Neural progenitor cell (in vitro differentiated cells): ENCODE measurements around the gene IFT52. TPM values are rescaled to one million over a fixed set of nuclear protein-coding genes. Genes with fewer than 3 reads are reported as not detected.

Source experiments
- DNase-seq: peaks from one replicate; pipeline ENCODE4 v3.0.0-alpha.2; 2016; ENCODE audit warnings: low spot score
- H2AFZ ChIP-seq: fragments of 200-600 bp; sonication (generic); replicated peaks from 2 replicates; pipeline ENCODE4 v1.6.1; 2016; ENCODE audit warnings: antibody characterized with exemption
- H3F3A ChIP-seq: fragments of 200-600 bp; sonication (generic); 2 replicates; pipeline ENCODE4 v1.6.1; 2016; ENCODE audit warnings: antibody characterized with exemption, low read depth
- H3K27ac ChIP-seq: fragments of 200-600 bp; sonication (generic); 2 replicates; pipeline ENCODE4 v1.5.1; 2016; ENCODE audit warnings: mild to moderate bottlenecking
- H3K27me3 ChIP-seq: fragments of 200-600 bp; sonication (generic); 2 replicates; pipeline ENCODE4 v1.6.1; 2016; ENCODE audit warnings: mild to moderate bottlenecking, moderate library complexity
- H3K36me3 ChIP-seq: fragments of 200-600 bp; sonication (generic); 2 replicates; pipeline ENCODE4 v1.5.1; 2016
- H3K4me1 ChIP-seq: fragments of 200-600 bp; sonication (generic); 2 replicates; pipeline ENCODE4 v1.6.1; 2016; ENCODE audit warnings: mixed run types
- H3K4me2 ChIP-seq: fragments of 200-600 bp; sonication (generic); 2 replicates; pipeline ENCODE4 v1.6.1; 2016
- H3K4me3 ChIP-seq: fragments of 200-600 bp; sonication (generic); 2 replicates; pipeline ENCODE4 v1.5.1; 2016
- H3K79me2 ChIP-seq: fragments of 200-600 bp; sonication (generic); 2 replicates; pipeline ENCODE4 v1.6.1; 2016; ENCODE audit warnings: low read depth
- H3K9ac ChIP-seq: fragments of 200-600 bp; sonication (generic); 2 replicates; pipeline ENCODE4 v1.6.1; 2016
- H3K9me3 ChIP-seq: fragments of 200-600 bp; sonication (generic); 2 replicates; pipeline ENCODE4 v1.5.1; 2016; ENCODE audit warnings: low read depth
- H4K20me1 ChIP-seq: fragments of 200-600 bp; sonication (generic); 2 replicates; pipeline ENCODE4 v1.6.1; 2016; ENCODE audit warnings: low read depth
- H3K27ac Mint-ChIP-seq: 3 replicates; pipeline ENCODE4 v1.8.0; 2021; ENCODE audit warnings: mixed read lengths
- H3K27me3 Mint-ChIP-seq: 2 replicates; pipeline ENCODE4 v1.8.0; 2022; ENCODE audit warnings: low read depth, mild to moderate bottlenecking, inconsistent platforms, moderate library complexity, mixed read lengths; ENCODE audit not compliant: insufficient read depth
- H3K36me3 Mint-ChIP-seq: 3 replicates; pipeline ENCODE4 v1.8.0; 2021; ENCODE audit warnings: mixed read lengths
- H3K4me1 Mint-ChIP-seq: 3 replicates; pipeline ENCODE4 v1.8.0; 2021; ENCODE audit warnings: mixed read lengths
- H3K4me3 Mint-ChIP-seq: 3 replicates; pipeline ENCODE4 v1.8.0; 2021; ENCODE audit warnings: mild to moderate bottlenecking, moderate library complexity, mixed read lengths
- H3K9me3 Mint-ChIP-seq: 3 replicates; pipeline ENCODE4 v1.8.0; 2020; ENCODE audit warnings: mixed read lengths
- EZH2 ChIP-seq: fragments of 200-600 bp; sonication (generic); IDR thresholded peaks from 2 replicates; pipeline ENCODE4 v1.6.1; 2017; ENCODE audit warnings: antibody characterized with exemption, mild to moderate bottlenecking, moderate library complexity
- EZH2phosphoT487 ChIP-seq: fragments of 200-600 bp; sonication (generic); IDR thresholded peaks from 2 replicates; pipeline ENCODE4 v1.6.1; 2017; ENCODE audit warnings: antibody characterized with exemption
- total RNA-seq: library from RNA; depleted of rRNA; stranded (reverse); fragments of >200 nt; gene quantifications from 2 replicates; pipeline ENCODE4 v1.2.3, GENCODE V29; 2015; ENCODE audit warnings: low replicate concordance
- TF ChIP-seq, protein P1 (sequence below): fragments of 200-600 bp; sonication (generic); IDR thresholded peaks from 2 replicates; pipeline ENCODE4 v1.5.1; 2017; ENCODE audit warnings: antibody characterized with exemption, mild to moderate bottlenecking

The IFT52 gene
- total RNA-seq, 1 donor from 2014 or later = 87.9 TPM

DNA sequence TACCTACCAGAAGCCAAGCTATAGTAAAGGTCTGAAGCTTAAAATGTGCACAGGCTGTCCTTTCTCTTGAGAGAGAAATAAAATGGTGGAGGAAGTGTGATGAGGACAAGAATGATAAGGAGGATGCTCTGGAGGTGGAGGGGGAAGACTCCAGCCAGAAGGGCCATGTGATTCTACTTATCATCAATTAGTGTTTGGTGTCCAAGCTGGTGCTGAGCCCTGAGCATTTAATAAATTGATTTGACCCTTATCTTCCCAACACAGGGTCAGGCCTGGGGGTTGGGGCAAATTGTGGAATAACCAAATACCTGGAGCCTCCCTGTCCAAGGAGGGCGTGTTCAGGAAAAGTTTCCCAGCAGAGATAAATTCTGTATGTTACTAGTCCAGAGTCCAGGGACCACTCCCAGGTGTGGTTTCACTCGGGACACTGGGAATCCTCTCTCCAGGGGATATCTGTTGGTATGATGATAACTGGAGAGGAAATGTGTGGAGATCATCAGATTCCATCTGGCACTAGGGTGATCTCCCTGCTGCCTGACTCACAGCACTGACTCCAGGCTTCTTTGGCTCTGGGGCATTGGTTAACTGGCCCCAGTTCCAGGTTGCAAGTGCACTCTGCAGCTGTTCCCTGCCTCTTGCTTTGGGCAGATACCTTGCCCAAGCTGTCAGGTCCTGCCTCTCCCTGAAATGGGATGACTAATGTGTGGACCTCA is 72.4 kb downstream of the IFT52 start:
- no peak for DNase-seq
- Mint-ChIP-seq H3K36me3 (no peaks in the 10 kb centered on the region), H3K4me1 (no peaks in the 10 kb centered on the region), H3K27me3 (peaks cover 2% of the 10 kb centered on the region), H3K27ac (no peak overlapping the region), H3K9me3 (no peaks in the 10 kb centered on the region), H3K4me3 (no peak overlapping the region)
- no peaks in the 10 kb centered on the region for H3K36me3 ChIP-seq
- no peak overlapping the region for H3K9ac ChIP-seq
- H3K27me3 ChIP-seq = peaks cover 23% of the 10 kb centered on the region
- no peaks in the 10 kb centered on the region for H3K4me1 ChIP-seq
- H2AFZ ChIP-seq = no peak overlapping the region
- H3K4me2 ChIP-seq = no peak overlapping the region
- no peaks in the 10 kb centered on the region for H3F3A ChIP-seq
- no peak overlapping the region for H3K4me3 ChIP-seq
- H4K20me1 ChIP-seq = no peaks in the 10 kb centered on the region
- no peak overlapping the region for H3K27ac ChIP-seq
- TF ChIP-seq EZH2phosphoT487 = no peak
- TF ChIP-seq, protein P1, sequence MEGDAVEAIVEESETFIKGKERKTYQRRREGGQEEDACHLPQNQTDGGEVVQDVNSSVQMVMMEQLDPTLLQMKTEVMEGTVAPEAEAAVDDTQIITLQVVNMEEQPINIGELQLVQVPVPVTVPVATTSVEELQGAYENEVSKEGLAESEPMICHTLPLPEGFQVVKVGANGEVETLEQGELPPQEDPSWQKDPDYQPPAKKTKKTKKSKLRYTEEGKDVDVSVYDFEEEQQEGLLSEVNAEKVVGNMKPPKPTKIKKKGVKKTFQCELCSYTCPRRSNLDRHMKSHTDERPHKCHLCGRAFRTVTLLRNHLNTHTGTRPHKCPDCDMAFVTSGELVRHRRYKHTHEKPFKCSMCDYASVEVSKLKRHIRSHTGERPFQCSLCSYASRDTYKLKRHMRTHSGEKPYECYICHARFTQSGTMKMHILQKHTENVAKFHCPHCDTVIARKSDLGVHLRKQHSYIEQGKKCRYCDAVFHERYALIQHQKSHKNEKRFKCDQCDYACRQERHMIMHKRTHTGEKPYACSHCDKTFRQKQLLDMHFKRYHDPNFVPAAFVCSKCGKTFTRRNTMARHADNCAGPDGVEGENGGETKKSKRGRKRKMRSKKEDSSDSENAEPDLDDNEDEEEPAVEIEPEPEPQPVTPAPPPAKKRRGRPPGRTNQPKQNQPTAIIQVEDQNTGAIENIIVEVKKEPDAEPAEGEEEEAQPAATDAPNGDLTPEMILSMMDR = no peak
- no peak for TF ChIP-seq EZH2
- H3K79me2 ChIP-seq = peaks cover 10% of the 10 kb centered on the region
- H3K9me3 ChIP-seq = no peaks in the 10 kb centered on the region

DNA sequence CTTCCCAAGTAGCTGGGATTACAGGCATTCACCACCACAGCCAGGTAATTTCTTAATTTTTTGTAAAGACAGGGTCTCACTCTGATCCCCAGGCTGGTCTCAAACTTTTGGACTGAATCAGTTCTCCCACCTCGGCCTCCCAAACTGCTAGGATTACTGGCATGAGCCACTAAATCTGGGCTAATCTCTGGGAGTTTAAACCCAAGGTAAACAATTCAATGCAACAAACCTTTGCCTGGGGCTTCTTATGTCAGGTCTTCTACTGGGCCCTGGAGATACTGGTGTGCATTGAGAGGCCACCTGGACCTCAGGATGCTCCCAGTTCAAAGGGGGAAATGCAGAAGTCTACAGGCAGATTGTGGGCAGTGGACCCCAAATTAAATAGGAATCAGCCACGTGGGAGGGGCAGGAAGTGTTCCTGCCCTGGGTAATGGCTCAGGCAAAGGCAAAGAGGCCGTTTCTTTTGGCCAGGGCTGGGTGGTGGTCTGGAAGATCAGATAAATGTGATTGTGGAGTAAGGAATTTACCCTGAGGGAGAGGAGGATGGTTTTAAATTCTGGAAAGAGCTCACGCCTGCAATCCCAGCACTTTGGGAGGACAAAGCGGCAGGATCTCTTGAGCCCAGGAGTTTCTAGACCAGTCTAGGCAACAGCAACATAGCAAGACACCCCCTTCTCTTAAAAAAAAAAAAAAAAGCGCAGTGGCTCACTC is 74.9 kb downstream of the IFT52 start:
- Histone ChIP-seq H3F3A (no peaks in the 10 kb centered on the region), H4K20me1 (no peaks in the 10 kb centered on the region), H3K9me3 (no peaks in the 10 kb centered on the region), H3K4me2 (no peak overlapping the region), H3K4me3 (no peak overlapping the region), H3K79me2 (peaks cover 35% of the 10 kb centered on the region), H3K9ac (no peak overlapping the region), H3K4me1 (no peaks in the 10 kb centered on the region), H3K36me3 (no peaks in the 10 kb centered on the region), H3K27me3 (peaks cover 23% of the 10 kb centered on the region), H3K27ac (no peak overlapping the region), H2AFZ (no peak overlapping the region)
- Mint-ChIP-seq H3K4me1 (peaks cover 2% of the 10 kb centered on the region), H3K36me3 (peaks cover 2% of the 10 kb centered on the region), H3K27me3 (peaks cover 2% of the 10 kb centered on the region), H3K27ac (no peak overlapping the region), H3K4me3 (peak overlapping the region; percentile 49), H3K9me3 (no peaks in the 10 kb centered on the region)
- TF ChIP-seq EZH2phosphoT487 (no peak), EZH2 (no peak)
- TF ChIP-seq, protein P1 = no peak
- no peak for DNase-seq

DNA sequence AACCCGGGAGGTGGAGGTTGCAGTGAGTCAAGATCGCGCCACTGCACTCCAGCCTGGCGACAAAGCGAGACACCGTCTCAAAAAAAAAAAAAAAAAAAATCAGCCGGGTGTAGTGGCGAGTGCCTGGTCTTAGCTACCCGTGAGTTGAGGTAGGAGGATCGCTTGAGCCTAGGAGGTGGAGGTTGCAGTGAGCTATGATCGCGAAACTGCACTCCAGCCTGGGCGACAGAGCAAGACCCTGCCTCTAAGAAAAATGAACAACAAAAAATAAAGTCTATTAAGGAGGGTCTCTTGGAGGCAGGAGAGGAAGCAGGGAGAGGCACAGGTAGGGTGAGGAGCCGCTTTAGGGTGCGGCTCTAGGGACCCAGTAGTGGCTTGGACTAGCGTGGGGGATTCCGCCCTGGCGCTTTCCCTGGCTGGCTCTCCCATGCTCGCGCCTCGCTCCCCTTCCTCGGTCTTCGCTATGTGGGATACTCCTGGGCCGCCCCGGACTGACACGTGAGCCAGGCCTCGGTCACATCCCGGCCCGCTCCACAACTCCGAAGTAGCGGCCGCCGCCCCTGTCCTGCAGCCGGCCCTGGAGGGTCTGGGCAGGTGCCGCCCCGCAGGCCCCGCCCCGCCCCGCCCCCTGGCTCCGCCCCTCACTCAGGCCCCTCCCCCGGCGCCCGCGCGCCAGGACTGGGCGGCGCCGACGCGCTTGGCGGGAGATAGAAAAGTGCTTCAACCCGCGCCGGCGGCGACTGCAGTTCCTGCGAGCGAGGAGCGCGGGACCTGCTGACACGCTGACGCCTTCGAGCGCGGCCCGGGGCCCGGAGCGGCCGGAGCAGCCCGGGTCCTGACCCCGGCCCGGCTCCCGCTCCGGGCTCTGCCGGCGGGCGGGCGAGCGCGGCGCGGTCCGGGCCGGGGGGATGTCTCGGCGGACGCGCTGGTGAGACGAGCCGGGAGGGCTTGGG is 75.9 kb downstream of the IFT52 start, which contains the start of gene MYBL2:
MYBL2 (plus strand) TSS at position 739 of the 953 bp plus-strand sequence; CDS start at position 909, 170 bp downstream.
- H3K4me3 Mint-ChIP-seq = peak within 1 kb of the TSS; percentile 90
- H3K36me3 Mint-ChIP-seq = peaks cover 2% of the 10 kb centered on the region

More for the DNA sequence above, 75.9 kb downstream of the IFT52 start, which contains the start of gene MYBL2:
- peak within 1 kb of the TSS; percentile 97 for H3K4me2 ChIP-seq
- H3K9me3 ChIP-seq = no peaks in the 10 kb centered on the region
- Mint-ChIP-seq H3K27me3 (peaks cover 2% of the 10 kb centered on the region), H3K4me1 (peaks cover 2% of the 10 kb centered on the region), H3K9me3 (no peaks in the 10 kb centered on the region), H3K27ac (no peak within 1 kb of the TSS)
- no peak within 1 kb of the TSS for H3K27ac ChIP-seq
- H3K36me3 ChIP-seq = no peaks in the 10 kb centered on the region
- no peaks in the 10 kb centered on the region for H3K4me1 ChIP-seq
- peaks cover 23% of the 10 kb centered on the region for H3K27me3 ChIP-seq
- peak within 1 kb of the TSS; percentile 50 for H3K9ac ChIP-seq
- H3F3A ChIP-seq = no peaks in the 10 kb centered on the region
- peak within 1 kb of the TSS; percentile 68 for H3K4me3 ChIP-seq
- TF ChIP-seq, protein P1 = no peak
- TF ChIP-seq EZH2 (no peak), EZH2phosphoT487 (no peak)
- DNase-seq = peak; percentile 94
- H3K79me2 ChIP-seq = peaks cover 45% of the 10 kb centered on the region
- H2AFZ ChIP-seq = peak within 1 kb of the TSS; percentile 97
- H4K20me1 ChIP-seq = no peaks in the 10 kb centered on the region
